BJ (cell line): ENCODE results near the gene HDLBP. TPM values are rescaled to one million over a fixed set of nuclear protein-coding genes. Genes with fewer than 3 reads are reported as not detected.

Source experiments
- polyA plus RNA-seq: library from polyadenylated mRNA; depleted of rRNA; stranded (reverse); fragments of >200 nt; gene quantifications from 2 replicates; pipeline ENCODE4 v1.2.3, GENCODE V29; 2011; rRNA removed

The HDLBP gene
- polyA plus RNA-seq, 1 experiment, result 948 TPM

Other genes starting within 250 kb of the HDLBP start
- 32.0 and 33.6 TPM in 2 replicates for gene MTERF4, start 213.4 kb downstream of the HDLBP start, polyA plus RNA-seq
- gene PASK, start 166.2 kb downstream of the HDLBP start, polyA plus RNA-seq, result 1.9 and 3.4 TPM in 2 replicates
- gene PPP1R7, start 165.2 kb downstream of the HDLBP start, polyA plus RNA-seq, result 45.8 and 63.0 TPM in 2 replicates
- 0.50 and 0.74 TPM in 2 replicates for gene ANO7, start 127.0 kb downstream of the HDLBP start, polyA plus RNA-seq
- 336 and 712 TPM in 2 replicates for gene SEPTIN2, start 253 bp upstream of the HDLBP start, polyA plus RNA-seq
- 28.7 and 30.0 TPM in 2 replicates for gene FARP2, start 40.6 kb upstream of the HDLBP start, polyA plus RNA-seq
- gene STK25, start 192.9 kb upstream of the HDLBP start, polyA plus RNA-seq, result 232 and 386 TPM in 2 replicates
- gene BOK, start 243.1 kb upstream of the HDLBP start, polyA plus RNA-seq, result 29.4 and 42.9 TPM in 2 replicates